Stimulated activated naive CD8-positive, alpha-beta T cell treated with anti-CD3 and anti-CD28 coated beads, Interleukin-15, Interleukin-2, amounts not matched to agents 100 U/mL and 50 U/mL, for 24 hours (primary cell): Measurements from ENCODE around the gene C1QTNF12.

Experiments used
- ATAC-seq: fragments of 150-1000 bp; cut with Tn5 transposase; one replicate; pipeline ENCODE4 v1.10.0; 2021
- DNase-seq: peaks from one replicate; pipeline ENCODE4 v3.0.0; 2021

C1QTNF12 gene

DNA sequence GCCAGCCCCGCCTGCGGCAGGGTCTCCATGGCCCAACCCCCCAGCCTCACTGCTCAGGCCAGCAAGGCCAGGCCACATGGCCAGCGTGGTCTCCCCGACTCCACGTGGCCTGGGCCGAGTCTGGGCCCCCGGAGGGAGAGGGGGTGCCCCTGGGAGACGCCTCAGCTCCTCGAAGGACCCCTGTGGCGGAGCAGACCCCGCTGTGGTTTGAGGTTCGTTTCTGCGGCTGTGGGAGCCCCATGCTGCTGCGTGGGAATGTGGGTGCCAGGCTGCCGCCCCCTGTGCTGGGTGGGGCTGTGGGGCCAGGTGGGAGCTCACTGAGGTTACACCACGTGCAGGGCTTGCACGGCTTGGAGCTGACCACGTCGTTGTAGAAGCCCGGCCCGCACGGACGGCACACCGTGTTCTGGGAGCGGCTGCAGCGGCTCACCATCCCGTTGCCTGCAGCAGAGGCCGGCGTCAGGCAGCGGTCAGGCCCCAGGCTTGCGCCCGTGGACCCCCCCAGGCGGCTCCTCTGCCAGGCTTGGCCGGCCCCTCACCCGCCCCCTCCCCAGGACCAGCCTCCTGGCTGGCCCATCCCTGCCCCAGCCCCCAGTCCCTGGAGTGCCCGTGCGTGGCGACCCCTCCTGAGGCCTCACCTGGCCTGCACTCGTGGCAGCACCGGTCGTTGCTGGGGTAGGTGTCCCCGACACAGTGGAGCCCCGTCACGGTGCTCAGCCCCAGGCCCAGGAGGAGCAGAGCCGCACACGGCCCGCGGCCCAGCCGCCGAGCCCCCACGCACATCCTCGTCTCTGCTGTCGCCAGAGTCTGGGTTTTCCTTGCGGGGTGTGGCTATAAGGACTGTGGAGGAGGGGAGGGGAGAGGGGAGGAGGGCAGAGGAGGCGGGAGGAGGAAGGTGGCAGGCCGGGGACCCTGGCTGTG is 32.9 kb downstream of the C1QTNF12 start, which contains the start of gene TNFRSF4:
Gene TNFRSF4, minus strand, starts transcription at position 809 of the 921 bp plus-strand sequence. Its CDS starts 26 bp downstream, at position 783.
- ATAC-seq (peak; percentile 24), DNase-seq (peak; percentile 56)

DNA sequence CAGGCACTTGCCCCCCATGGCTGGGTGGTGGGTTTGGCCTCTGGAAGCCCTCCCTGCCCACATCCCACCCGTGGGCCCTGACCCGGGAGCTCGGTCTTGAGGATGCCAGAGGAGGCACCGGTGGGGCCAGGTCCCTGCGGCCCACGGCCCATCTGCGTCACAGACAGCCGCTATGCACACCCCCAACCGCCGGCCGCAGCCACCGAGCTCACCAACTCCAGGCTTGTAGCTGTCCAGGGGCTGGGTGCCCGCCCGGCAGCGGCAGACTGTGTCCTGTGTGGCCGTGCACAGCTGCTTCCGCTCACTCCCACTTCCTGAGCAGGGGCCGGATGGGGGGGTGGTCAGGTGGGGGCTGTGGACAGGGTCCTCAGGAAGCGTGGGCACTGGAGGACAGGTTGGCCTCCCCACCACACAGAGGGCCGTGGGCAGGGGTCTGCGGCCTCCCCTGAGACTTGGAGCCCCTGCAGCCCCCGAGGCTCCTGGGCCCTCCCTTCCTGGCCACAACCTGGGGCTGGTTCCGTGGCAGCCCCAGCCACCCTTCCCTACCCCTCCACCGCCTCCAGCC is 33.7 kb downstream of the C1QTNF12 start:
- peak; percentile 6 for ATAC-seq
- peak; percentile 69 for DNase-seq

DNA sequence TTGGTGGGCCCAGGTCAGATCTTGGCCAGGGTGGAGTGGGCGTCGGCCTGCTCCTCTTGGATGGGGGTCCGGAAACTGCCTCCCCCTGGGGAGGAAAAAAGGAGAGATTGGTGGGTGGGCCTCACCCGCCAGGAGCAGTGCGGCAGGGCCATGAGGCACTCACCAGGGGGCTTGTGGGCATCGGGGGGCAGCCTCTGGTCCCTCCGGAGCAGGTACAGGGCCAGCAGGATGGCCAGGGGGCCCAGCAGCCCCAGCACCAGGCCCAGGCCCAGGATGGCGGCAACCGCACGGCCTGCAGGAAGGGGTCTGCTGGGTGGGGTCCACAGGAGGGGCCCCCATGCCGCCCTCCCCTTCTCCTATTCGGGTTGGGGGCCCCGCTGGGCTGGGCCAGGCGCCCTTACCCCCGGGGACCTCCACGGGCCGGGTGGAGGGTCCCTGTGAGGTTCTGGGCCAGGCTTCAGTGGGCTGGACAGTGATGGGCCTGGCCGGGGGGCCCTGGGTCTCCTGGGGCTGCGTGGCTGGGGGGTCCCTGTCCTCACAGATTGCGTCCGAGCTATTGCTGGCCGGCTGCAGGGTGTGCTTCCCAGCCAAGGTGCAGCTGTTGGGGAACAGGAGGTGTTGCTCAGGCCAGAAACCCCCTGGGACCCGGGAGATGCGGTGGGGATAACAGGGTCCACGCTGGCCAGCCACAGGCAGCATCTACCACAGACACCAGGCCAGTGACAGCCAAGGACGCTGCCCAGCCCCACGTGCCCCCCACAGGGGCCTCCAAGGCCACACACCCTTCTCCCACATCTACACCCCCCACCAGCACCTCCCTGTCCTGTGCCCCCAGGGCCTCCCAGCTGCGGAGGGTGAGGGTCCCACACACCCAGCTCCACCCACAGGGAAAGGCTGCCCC is 34.7 kb downstream of the C1QTNF12 start:
- no peak for ATAC-seq
- no peak for DNase-seq

DNA sequence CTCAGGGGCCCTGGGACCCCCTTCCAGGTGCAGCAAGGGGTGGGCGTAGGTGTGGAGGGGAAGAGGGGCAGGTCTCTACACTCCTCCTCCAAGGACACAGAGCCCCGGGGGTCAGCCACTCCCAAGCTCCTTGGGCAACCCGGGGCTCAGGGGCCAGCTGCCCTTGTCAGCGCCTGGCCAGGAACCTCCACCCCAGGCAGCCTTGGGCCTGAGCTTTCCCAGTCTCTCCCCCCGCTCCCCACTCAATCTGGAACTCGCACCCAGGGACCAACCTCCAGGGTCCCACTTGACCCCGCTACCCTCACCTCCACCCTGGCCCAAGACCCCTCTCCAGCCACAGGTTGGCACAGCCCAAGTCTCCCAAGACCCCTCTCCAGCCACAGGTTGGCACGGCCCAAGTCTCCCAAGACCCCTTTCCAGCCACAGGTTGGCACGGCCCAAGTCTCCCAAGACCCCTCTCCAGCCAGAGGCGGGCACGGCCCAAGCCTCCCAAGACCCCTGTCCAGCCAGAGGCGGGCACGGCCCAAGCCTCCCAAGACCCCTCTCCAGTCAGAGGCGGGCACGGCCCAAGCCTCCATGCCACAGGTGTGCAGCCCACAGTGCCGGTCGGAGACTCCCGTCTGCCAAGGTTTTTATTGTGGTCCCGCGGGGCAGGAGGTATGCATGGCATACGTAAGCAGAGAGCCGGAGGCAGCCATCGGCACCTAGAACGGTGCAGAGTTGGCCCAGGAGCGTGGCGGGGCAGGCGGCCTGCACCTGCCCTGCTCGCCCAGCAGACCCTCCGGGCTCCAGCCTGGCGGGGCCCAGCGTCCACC is 35.6 kb downstream of the C1QTNF12 start:
- DNase-seq: no peak
- ATAC-seq: no peak

DNA sequence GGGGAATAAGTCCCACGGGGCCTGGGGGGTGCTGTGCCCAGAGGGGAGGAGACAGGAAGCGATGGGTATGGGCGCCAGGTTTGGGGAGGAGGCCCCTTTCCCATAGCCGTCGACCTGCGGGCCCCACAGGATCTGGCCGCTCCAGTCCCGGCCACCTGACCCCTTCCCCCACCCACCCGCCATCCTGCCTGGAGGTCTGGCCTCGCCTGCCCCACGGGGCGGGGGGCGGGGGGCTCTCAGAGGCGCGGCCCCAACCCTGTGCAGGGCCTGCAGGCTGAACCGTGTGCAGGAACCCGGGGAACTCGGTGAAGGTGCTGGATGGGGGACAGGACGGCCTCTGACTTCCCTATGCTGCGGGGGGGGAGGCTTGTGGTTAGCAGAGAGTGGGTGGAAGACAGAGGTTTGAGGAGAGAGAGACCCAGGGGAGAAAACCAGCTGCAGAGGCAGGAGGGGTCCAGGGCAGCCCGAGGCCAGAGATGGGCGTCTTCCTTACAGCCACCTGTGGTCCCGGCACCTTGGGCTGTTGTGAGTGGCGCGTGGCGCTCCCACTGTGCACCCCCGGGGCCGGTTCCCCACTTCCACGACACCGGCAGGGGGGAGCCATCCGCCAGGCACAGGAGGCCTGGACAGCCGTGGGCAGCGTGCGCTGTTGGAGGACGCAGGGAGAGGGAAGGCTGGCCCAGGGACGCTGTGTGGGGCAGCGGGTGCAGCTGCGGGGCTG is 37.6 kb downstream of the C1QTNF12 start:
- DNase-seq: peak; percentile 60

DNA sequence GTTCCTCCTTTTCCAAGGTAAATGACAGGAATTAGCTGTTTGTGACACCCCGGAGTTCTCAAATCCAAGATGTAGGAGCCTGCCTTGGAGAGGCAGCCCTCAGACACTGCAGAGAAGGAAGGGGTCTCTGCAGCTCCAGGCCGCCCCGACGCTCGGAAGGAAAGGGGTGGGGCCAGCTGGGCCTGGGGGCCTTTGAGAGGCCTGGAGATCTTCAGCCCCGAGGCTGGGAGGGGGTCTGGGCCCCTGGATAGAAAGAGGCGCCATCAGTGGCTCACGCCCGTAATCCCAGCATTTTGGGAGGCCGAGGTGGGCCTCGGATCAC is 39.0 kb downstream of the C1QTNF12 start:
- no peak for DNase-seq

More for the DNA sequence above, 37.6 kb downstream of the C1QTNF12 start:
- peak; percentile 4 for ATAC-seq

DNA sequence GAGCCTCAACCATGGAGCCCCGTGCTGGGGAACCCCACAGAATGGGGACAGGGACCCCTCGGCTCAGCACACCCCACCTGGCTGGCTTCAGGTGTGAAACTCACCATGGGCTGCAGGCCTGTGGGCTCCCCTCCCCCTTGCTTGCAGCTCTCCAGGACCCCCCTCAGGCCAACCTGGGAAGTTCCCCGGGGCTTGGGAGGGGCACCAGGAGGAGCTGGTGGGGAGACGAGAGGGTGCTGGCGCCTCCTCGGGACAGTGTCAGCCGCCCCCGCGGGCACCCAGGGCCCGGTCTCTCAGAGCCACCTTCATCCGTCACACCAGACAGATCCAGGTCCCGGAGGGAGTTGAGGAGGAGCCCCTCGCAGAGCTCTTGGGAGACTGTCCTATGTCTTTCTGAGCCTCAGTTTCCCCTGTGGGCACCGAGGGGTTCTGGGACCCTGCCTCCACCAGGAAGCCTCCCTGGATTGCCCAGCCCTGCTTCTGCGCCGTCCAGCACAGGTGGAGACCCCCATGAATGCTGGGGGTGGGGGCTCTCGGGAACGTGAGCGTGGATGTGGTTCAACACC is 39.5 kb downstream of the C1QTNF12 start:
- no peak for ATAC-seq
- DNase-seq: peak; percentile 46

More for the DNA sequence above, 39.0 kb downstream of the C1QTNF12 start:
- ATAC-seq: no peak

DNA sequence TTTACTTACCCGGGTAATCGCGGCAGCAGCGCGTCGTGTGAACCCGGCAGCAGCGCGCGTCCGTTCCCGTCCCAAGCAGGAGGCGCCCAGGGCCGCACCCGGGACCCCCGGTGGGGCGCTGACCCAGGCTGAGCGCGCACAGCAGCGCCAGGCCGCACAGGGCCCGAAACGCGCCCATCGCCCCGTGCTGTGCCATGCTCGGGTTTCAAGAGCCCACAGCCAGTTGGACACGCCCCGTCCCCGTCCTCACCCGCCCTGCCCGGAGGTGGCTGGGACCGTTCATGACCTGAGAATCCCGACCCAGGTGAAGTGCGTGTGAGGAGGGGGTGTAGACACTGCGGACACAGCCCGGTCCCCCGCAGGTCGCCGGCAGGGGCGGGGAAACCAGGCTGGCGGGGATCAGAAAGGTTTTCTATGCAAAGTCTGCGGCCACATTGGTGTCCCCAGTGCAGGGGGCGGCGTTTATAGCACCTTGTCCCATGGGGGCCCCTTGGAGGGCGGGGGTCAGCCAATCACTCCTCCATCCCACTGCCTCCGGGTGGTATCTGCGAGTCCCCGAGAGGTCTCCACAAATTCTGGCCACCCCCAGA is 40.1 kb downstream of the C1QTNF12 start, which contains the start of gene TNFRSF18:
Gene TNFRSF18, minus strand, starts transcription at position 217 of the 590 bp plus-strand sequence. Its CDS starts 21 bp downstream, at position 196.
- peak; percentile 9 for ATAC-seq

DNA sequence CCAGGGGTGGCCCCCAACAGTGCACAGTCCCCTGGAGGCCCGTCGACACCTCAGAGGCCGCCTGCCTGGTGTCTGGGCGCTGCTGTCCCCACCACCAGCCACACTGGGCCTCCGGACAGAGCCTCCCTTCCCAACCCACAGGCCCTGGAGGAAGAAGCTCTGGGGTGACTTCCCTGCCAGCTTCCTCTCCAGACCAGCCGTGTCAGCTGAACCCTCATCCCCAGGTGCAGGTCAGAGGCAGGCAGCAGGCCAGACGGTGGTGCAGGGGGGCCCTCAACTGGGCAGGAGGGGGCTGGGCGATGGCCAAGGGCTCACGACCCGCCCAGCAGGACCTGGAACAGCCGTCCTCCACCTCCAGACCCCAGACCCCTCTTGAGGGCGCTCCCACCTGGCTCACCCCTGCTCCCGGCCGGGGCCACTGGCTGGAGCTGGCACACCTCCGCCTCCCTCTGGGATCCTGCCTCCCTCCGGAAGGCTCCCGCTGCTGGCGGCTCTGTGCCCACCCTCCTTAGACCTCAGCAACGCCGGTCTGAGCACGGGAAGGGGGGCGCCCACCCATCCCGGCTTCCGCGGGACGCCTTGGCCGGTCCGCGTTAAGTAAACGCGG is 40.6 kb downstream of the C1QTNF12 start:
- DNase-seq: peak; percentile 32
- no peak for ATAC-seq

More for the DNA sequence above, 40.1 kb downstream of the C1QTNF12 start, which contains the start of gene TNFRSF18:
- peak; percentile 56 for DNase-seq

DNA sequence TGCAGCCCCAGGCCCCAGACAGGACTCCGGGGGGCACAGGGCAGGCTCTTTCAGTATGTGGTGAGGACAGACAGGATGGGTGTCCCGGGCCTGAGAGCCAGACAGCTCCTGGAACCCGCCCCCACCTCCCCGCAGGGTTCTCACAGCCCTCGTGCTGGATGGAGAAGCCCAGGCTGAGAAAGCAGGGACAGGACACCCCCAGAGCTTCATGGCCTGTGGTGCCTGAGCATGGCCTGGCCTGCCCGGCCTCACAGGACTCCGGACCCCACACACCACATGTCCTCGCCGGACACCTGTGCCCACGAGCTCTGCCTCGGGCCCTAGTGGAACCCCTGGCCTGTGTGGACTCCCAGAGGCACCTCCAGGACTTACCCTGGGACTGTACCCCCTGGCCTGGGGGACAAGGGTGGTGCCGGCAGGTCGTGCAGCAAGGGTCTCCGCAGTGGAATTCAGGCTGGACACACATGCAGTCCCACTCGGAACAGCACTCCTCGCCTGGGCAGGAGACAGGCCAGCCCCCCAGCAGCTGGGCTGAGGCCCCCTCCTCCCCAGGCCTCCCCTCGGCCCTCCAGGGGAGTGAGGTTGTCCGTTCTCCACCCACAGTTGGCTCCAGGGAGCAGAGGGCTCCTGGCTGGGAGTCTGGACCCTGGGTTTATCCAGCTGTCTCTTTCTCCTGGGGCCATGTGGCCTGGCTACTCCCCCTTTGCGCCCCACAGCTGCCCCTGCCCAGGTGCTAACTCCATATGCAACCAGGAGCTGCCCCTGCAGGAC is 41.3 kb downstream of the C1QTNF12 start:
- DNase-seq (no peak), ATAC-seq (no peak)

DNA sequence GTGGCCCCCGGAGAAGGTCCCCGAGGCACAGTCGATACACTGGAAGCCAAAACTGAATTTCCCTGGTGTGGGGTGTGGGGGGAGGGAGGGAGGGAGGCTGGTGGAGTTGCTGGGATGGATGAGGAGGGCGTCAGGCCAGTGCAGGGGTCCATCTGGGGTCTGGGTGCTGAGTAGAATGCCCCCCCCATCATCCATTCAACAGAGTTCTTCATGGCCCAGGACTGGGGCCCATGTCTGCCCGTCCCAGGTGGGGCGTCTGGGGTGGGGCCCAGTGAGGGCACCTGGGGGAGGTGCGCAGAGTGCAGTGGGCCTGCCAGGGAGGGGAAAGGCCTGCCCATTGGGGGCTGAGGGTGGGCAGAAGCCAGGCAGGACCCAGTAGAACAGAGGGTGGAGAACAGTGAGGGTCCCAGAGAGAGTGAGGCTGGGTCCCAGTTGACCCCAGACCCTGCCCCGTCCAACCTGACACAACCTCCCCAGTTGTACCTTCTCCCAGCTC is 42.0 kb downstream of the C1QTNF12 start:
- ATAC-seq (no peak), DNase-seq (no peak)

DNA sequence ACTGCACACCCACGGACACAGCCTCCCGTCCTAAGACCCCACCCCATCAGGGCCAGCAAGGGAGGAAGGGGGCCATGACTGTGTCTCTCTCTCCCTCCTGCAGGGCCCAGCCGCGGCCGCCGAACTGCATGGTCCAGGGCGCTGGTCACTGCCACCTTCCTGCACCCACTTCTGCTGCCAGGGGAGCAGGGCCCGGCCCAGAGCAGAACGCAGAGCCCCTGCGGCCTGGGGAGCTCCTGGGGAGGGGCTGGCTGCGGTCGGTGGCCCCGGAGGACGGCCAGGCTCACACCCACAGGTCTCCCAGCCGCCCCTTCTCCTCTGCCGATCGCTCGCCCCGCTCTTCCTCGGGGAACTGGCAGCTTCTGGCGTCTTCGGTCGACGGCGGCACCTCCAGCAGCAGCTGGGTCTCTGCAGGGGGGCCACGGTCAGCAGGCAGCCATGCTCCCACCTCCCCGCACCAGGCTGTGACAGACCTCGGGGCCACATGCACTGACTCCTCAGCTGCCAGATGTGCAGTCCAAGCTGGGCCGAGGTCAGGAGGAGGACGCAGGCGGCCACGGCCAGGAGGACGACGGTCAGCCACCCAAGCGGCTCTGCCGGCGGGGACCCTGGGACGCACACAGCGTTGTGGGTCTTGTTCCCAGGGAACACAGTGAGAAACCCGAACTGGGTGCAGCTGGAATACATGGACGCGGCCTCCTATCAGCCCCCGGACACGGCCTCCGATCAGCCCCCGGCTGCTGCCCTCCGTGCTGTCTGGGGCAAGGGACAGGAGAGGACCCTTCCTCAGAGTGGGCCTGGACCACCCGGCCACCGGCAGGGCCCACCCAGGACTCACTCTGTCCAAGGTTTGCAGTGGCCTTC is 42.7 kb downstream of the C1QTNF12 start:
- ATAC-seq (no peak), DNase-seq (peak; percentile 17)

DNA sequence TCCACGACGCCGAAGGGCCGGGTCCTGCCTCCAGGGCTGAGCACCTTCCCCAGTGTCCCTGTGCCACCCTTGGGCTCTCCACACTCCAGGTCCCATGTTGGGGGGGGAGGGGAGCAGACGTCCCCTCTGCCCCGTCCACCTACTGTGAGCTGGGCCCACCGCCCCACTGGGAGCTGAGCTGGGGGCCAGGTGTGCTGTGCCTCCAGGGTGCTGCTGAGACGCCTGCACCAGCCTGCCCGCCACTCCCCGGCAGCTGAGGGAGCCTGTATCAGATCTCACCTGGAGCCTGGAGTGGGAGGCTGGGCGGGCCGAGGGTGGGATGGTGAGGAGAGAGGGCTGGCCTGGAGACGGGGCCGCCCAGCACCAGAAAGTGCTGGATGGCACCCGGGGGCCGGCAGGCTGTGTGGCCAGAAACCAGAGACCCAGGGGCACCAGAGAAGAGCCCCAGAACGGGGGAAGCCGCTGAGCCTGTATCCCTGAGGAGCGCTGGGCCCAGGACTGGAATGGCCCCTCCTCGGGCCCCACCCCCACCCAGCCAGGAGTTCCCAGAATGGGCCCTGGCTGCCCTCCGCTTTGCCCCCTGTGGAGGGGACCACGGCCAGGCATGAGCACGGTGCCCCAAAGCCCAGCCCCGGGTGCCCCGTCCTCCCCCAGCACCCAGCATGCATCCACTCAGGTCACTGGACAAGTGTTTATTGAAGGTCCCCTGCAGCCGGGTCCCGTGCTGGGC is 43.5 kb downstream of the C1QTNF12 start:
- DNase-seq (peak; percentile 31), ATAC-seq (no peak)

DNA sequence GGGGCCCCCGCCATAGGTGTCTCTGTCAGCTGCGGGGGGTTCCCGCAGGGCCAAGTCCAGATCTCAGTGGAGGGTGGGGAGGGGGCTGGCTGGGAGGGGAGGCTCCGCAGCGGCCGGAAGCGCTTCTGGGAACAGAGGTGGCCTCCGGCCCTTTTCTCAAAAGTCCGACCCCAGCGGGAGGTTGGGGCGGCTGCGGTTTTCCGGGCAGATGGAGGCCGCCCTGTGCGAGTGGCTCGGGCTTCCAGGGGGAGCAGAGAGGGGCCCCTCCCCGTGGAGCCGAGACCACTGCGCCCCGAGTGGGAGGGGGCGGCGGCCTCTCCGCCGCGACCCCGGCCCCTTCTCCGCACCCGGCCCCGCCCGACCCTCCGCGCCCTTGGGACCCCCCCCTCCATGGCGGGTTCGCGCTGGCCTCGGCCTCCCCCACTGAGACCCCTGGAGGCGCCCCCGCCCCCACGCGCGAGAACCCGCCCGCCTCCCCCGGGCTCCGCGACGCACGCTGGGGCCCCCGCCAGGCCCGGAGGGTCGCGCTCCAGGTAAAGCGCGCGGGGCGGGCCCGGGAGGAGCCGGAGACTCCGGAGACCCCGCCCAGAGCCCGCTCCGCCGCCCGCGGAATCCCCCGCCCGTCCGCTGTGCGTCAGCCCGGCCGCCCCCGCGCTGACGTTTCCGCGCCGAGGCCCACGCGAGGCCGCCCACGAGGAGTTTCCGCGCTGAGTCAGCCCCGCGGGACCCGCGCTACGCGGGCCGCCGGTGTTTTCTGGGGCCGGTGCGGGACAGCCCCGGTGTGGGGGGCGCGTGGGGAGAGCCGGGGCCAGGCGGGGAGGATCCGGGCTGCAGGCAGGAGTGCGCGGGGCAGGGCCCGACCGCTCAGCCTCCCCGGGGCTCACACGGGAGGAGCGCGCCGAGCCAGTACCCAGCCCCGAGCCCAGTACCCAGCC is 45.4 kb downstream of the C1QTNF12 start:
- peak; percentile 93 for DNase-seq
- peak; percentile 83 for ATAC-seq
